Measurements from ENCODE around the gene HMGCS2. TPM values are rescaled to one million over a fixed set of nuclear protein-coding genes. Genes with fewer than 3 reads are reported as not detected.

The HMGCS2 gene
- polyA plus RNA-seq, 2 of the 4 experiments (the other 2 are of a cell fraction): not detected

- no peak for TF ChIP-seq REST (IDR thresholded peaks at IDR 0.05)
- TF ChIP-seq EP300 (IDR thresholded peaks at IDR 0.05): no peak
Measured at GRCh38 chr1:119732465-119733168, 36.1 kb downstream of the HMGCS2 start (continued).

GRCh38 chr1:119731741-119732430 lies 36.8 kb downstream of the HMGCS2 start:
- Histone ChIP-seq H3K4me3 (no peak overlapping the region), H3K4me2 (no peak overlapping the region), H3K9me3 (no peaks in the 10 kb centered on the region), H3K27ac (no peak overlapping the region), H3K4me1 (no peaks in the 10 kb centered on the region)
- FAIRE-seq (no peak), ATAC-seq (no peak), DNase-seq (ENCODE audit: low read depth in 1 of 2, low spot score in 1 of 2) (no peak)
- TF ChIP-seq RCOR1 (IDR thresholded peaks at IDR 0.05; ENCODE audit: low read depth, low read length) (no peak), HOXB13 (CRISPR knock-in tag; IDR thresholded peaks at IDR 0.05; ENCODE audit: low read depth) (no peak), NFE2L2 (conservative IDR thresholded peaks at IDR 0.05; ENCODE audit: low read length) (no peak), PHF8 (IDR thresholded peaks at IDR 0.05; ENCODE audit: borderline replicate concordance, low read depth) (no peak), KDM1A (IDR thresholded peaks at IDR 0.05; ENCODE audit: low read depth) (no peak), CTCF (IDR thresholded peaks at IDR 0.05) (no peak), HOXA7 (CRISPR knock-in tag; IDR thresholded peaks at IDR 0.05) (no peak), ZFP36 (IDR thresholded peaks at IDR 0.05; ENCODE audit: borderline replicate concordance, partially characterized antibody) (no peak)
- WGBS (ENCODE audit: missing lambda C conversion rate): 67% methylated on average over 5 of the region's 6 CpGs
- ChIA-PET CTCF (interaction anchor here (0.7 to 4.8 kb wide), 3 partner anchors 13 to 359 kb away, joined by 3 to 32 read pairs (median 3); no protein-coding TSS in a partner anchor), POLR2A (interaction anchor here (0.8 kb wide), 1 partner anchor 19 kb away, joined by 4 read pairs; no protein-coding TSS in a partner anchor)

- 88% methylated on average over 5 of the region's 5 CpGs for WGBS (ENCODE audit: missing lambda C conversion rate)
- Histone ChIP-seq H3K27ac (no peak overlapping the region), H3K4me1 (no peaks in the 10 kb centered on the region), H3K4me2 (no peak overlapping the region), H3K9me3 (no peaks in the 10 kb centered on the region), H3K4me3 (no peak overlapping the region)
- no peak for FAIRE-seq
- TF ChIP-seq RARB (CRISPR knock-in tag; IDR thresholded peaks at IDR 0.05) (no peak), KDM5A (IDR thresholded peaks at IDR 0.05) (no peak), FOSB (CRISPR knock-in tag; IDR thresholded peaks at IDR 0.05) (no peak), TFCP2L1 (CRISPR knock-in tag; IDR thresholded peaks at IDR 0.05) (no peak), BHLHE40 (IDR thresholded peaks at IDR 0.05; ENCODE audit: low read depth, low read length) (no peak), KDM1A (IDR thresholded peaks at IDR 0.05; ENCODE audit: low read depth) (no peak), HOXB5 (CRISPR knock-in tag; IDR thresholded peaks at IDR 0.05) (no peak)
- DNase-seq (ENCODE audit: low read depth in 1 of 2, low spot score in 1 of 2): no peak
- CTCF ChIA-PET: interaction anchor here (0.7 to 0.9 kb wide), 2 partner anchors 14 to 359 kb away, joined by 3 read pairs; no protein-coding TSS in a partner anchor
- no peak for ATAC-seq
- POLR2A ChIA-PET: interaction anchor here (0.8 kb wide), 1 partner anchor 19 kb away, joined by 4 read pairs; no protein-coding TSS in a partner anchor
Measured at GRCh38 chr1:119731060-119731459, 37.6 kb downstream of the HMGCS2 start.

All from A549 (cell line).